PC-3 (cell line): ENCODE measurements around the gene CLDN22. TPM values are rescaled to one million over a fixed set of nuclear protein-coding genes. Genes with fewer than 3 reads are reported as not detected.

Experiments
- ATAC-seq: fragments of 200-7000 bp; cut with Tn5 transposase; 2 replicates; pipeline ENCODE4 v1.9.1; 2020; ENCODE audit warnings: mild to moderate bottlenecking, moderate library complexity
- BruUV-seq: library from RNA; stranded (reverse); fragments of 400-500 nt; replicated peaks from 2 replicates; lab custom pipeline; 2021; lab: Mats Ljungman, UMichigan
- CTCF ChIA-PET: fragments of 300-600 bp; sonication (Branson Sonifier 250); formaldehyde crosslinking; loops from one replicate; lab custom pipeline; 2022; ENCODE audit warnings: antibody characterized with exemption; lab: Charles Lee
- POLR2A ChIA-PET: fragments of 300-600 bp; sonication (Branson Sonifier 250); formaldehyde crosslinking; loops from one replicate; lab custom pipeline; 2022; ENCODE audit warnings: antibody characterized with exemption; ENCODE audit not compliant: unreplicated experiment; lab: Charles Lee
- DNase-seq: peaks from one replicate; pipeline ENCODE4 v3.0.0-alpha.2; 2015
- H2AFZ ChIP-seq: fragments of 300-600 bp; sonication (generic); 2 replicates; pipeline ENCODE4 v1.6.0; 2016; ENCODE audit warnings: antibody characterized with exemption, low read length
- H3F3A ChIP-seq: fragments of 300-600 bp; sonication (generic); one replicate; pipeline ENCODE4 v1.6.0; 2017; ENCODE audit warnings: antibody characterized with exemption, low read length, control low read depth, mild to moderate bottlenecking; ENCODE audit not compliant: unreplicated experiment
- H3K27ac ChIP-seq: fragments of 300-600 bp; sonication (generic); 2 replicates; pipeline ENCODE4 v1.5.1; 2016; ENCODE audit warnings: mild to moderate bottlenecking, low read length
- H3K27me3 ChIP-seq: fragments of 300-600 bp; sonication (generic); 2 replicates; pipeline ENCODE4 v1.6.1; 2016; ENCODE audit warnings: low read length, mixed read lengths
- H3K36me3 ChIP-seq: fragments of 300-600 bp; sonication (generic); 2 replicates; pipeline ENCODE4 v1.6.1; 2016; ENCODE audit warnings: low read depth, mixed run types, low read length, mixed read lengths
- H3K4me1 ChIP-seq: fragments of 300-600 bp; sonication (generic); 2 replicates; pipeline ENCODE4 v1.5.1; 2016; ENCODE audit warnings: low read length; ENCODE audit not compliant: insufficient read depth
- H3K4me2 ChIP-seq: fragments of 300-600 bp; sonication (generic); 2 replicates; pipeline ENCODE4 v1.6.0; 2016; ENCODE audit warnings: low read length
- H3K4me3 ChIP-seq: fragments of 300-600 bp; sonication (generic); 2 replicates; pipeline ENCODE4 v1.5.1; 2016; ENCODE audit warnings: mild to moderate bottlenecking, low read length, mixed read lengths
- H3K79me2 ChIP-seq: fragments of 300-600 bp; sonication (generic); 2 replicates; pipeline ENCODE4 v1.6.1; 2017; ENCODE audit warnings: low read length, mixed read lengths
- H3K9ac ChIP-seq: fragments of 300-600 bp; sonication (generic); 2 replicates; pipeline ENCODE4 v1.6.0; 2016; ENCODE audit warnings: mild to moderate bottlenecking, low read length
- H3K9me2 ChIP-seq: fragments of 300-600 bp; sonication (generic); replicated peaks from 2 replicates; pipeline ENCODE4 v1.6.1; 2016; ENCODE audit warnings: mixed run types, low read length, mixed read lengths
- H3K9me3 ChIP-seq: fragments of 300-600 bp; sonication (generic); 2 replicates; pipeline ENCODE4 v1.6.1; 2016; ENCODE audit warnings: low read length, mixed read lengths
- H4K20me1 ChIP-seq: fragments of 300-600 bp; sonication (generic); 2 replicates; pipeline ENCODE4 v1.6.1; 2016; ENCODE audit warnings: low read length, mixed read lengths
- CTCF ChIP-seq: fragments of 300-600 bp; sonication (generic); conservative IDR thresholded peaks from 2 replicates; pipeline ENCODE4 v1.5.1; 2017; ENCODE audit warnings: antibody characterized with exemption, low read depth, mild to moderate bottlenecking, low read length
- EZH2 ChIP-seq: fragments of 300-600 bp; sonication (generic); IDR thresholded peaks from one replicate; pipeline ENCODE4 v1.6.1; 2017; ENCODE audit warnings: antibody characterized with exemption, mild to moderate bottlenecking, low read length; ENCODE audit not compliant: unreplicated experiment
- EZH2phosphoT487 ChIP-seq: fragments of 300-600 bp; sonication (generic); IDR thresholded peaks from 2 replicates; pipeline ENCODE4 v1.6.1; 2018; ENCODE audit warnings: mild to moderate bottlenecking, antibody characterized with exemption, low read length, borderline replicate concordance
- intact Hi-C: fragments of 100-400 bp; cut with micrococcal nuclease; formaldehyde crosslinking; loops from 2 replicates; pipeline ENCODE4 v1.9.0; 2023
- total RNA-seq: library from RNA; depleted of rRNA; stranded (reverse); fragments of >200 nt; gene quantifications from 2 replicates; pipeline ENCODE4 v1.2.3, GENCODE V29; 2014

Gene CLDN22
- total RNA-seq, 1 experiment from 2014 or later: not detected

DNA sequence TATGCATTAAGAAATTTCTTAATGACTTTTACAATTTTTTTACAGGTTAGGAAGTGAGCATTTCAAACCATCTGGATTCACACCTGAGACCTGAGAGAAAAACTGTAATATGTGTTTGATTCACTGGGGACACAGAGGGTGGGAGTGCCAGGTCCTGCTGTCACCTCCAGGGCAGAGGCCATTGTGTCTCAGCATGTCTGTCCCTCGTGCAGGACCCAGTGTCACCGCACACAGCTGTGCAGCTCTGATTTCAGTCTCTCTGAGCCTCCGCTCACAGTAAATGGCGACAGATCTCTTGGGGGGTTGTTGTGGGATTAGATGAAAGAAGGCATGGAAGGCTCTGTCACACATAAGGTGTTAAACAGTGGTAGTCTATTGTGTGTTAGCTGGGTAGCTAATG is 25.2 kb upstream of the CLDN22 start:
- no peak for TF ChIP-seq EZH2phosphoT487
- POLR2A ChIA-PET: no interaction called here
- ATAC-seq: no peak
- no peaks in the 10 kb centered on the region for H4K20me1 ChIP-seq
- no peaks in the 10 kb centered on the region for H3K9me2 ChIP-seq
- no peak overlapping the region for H3K27ac ChIP-seq
- H3K36me3 ChIP-seq: no peaks in the 10 kb centered on the region
- H2AFZ ChIP-seq: no peak overlapping the region
- no peak for DNase-seq
- H3K9ac ChIP-seq: no peak overlapping the region
- CTCF ChIA-PET: no interaction called here
- H3K4me2 ChIP-seq: no peak overlapping the region
- no peaks in the 10 kb centered on the region for H3K9me3 ChIP-seq
- H3K4me3 ChIP-seq: no peak overlapping the region
- no peaks in the 10 kb centered on the region for H3F3A ChIP-seq
- intact Hi-C loops: no loop called here
- no peaks in the 10 kb centered on the region for H3K79me2 ChIP-seq
- no TSS peak for BruUV-seq
- no peaks in the 10 kb centered on the region for H3K27me3 ChIP-seq
- peaks cover 14% of the 10 kb centered on the region for H3K4me1 ChIP-seq

GRCh38 chr4:183344523-183345255 is 24.6 kb upstream of the CLDN22 start:
- no TSS peak for BruUV-seq
- Histone ChIP-seq H3K27ac (no peak overlapping the region), H3K36me3 (no peaks in the 10 kb centered on the region), H3K4me3 (no peak overlapping the region), H3K9me3 (no peaks in the 10 kb centered on the region), H3K4me1 (peaks cover 13% of the 10 kb centered on the region), H2AFZ (no peak overlapping the region), H3K27me3 (no peaks in the 10 kb centered on the region), H3F3A (no peaks in the 10 kb centered on the region), H3K9me2 (no peaks in the 10 kb centered on the region), H3K4me2 (no peak overlapping the region), H3K9ac (no peak overlapping the region), H4K20me1 (no peaks in the 10 kb centered on the region), H3K79me2 (no peaks in the 10 kb centered on the region)
- DNase-seq: no peak
- intact Hi-C loops: no loop called here
- CTCF ChIA-PET: no interaction called here
- POLR2A ChIA-PET: no interaction called here
- no peak for ATAC-seq
- TF ChIP-seq CTCF: no peak
- TF ChIP-seq EZH2phosphoT487: no peak

DNA sequence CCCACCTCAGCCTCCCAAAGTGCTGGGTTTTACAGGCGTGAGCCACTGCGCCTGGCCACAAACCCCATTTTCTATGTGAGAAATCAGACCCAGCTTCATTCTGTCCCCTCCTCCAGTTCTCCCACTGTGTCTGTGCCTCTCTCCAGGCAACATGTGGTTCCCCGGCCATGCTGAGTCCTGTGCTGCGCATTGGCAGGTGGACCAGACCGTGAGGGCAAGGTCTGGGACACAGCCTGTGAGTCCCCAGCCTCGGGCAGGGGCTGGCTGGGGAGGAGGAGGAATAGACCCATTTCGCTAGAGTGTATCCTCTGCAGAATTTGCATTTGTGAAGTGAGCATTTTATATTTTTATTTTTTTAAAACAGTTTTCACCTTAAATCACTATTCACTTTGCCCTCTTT is 23.7 kb upstream of the CLDN22 start:
- Histone ChIP-seq H3K9ac (no peak overlapping the region), H3K9me2 (no peaks in the 10 kb centered on the region), H3K27ac (no peak overlapping the region), H3K4me1 (peaks cover 4% of the 10 kb centered on the region; the same call in 1 of the 2 replicates), H2AFZ (no peak overlapping the region), H4K20me1 (no peaks in the 10 kb centered on the region), H3K4me2 (no peak overlapping the region), H3K27me3 (no peaks in the 10 kb centered on the region), H3K4me3 (no peak overlapping the region), H3K36me3 (no peaks in the 10 kb centered on the region), H3K9me3 (no peaks in the 10 kb centered on the region), H3K79me2 (no peaks in the 10 kb centered on the region), H3F3A (no peaks in the 10 kb centered on the region)
- BruUV-seq: no TSS peak
- DNase-seq (no peak), ATAC-seq (no peak)
- intact Hi-C loops: no loop called here
- CTCF ChIA-PET: no interaction called here
- no peak for TF ChIP-seq EZH2
- POLR2A ChIA-PET: no interaction called here
